Endothelial cell of hepatic sinusoid (primary cell): ENCODE measurements around the gene DCTD.

ENCODE experiments used
- in situ Hi-C: cut with HindIII; loops from 2 replicates; pipeline ENCODE4 v1.10.0; 2017; ENCODE audit warnings: low sequenced_read_pairs

DCTD gene

DNA sequence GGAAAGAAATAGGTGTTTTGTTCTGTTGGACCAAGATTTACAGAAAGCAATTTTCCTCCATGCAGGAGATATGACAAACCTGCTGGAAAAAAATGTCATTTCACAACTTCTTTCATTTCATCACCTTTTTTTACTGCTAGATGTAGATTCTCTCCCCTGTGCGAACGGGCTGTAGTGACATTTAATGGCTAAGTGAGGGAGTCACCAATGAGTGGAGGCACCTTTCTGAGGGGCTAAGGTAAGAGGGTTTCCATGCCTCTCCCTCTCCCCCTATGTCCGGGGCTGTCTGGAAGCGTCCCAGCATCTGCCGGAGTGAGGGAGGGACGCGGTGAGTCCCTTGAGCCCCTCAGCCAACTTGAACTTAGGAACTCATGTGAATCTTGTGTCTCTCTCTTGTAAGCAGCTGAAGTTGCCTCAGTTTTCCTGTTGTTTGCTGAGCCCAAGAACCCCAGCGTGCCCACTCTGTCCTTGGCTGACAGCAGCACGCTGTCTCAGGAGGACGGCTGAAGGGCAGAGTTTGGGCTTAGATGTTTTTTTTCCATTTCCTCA lies 42.3 kb downstream of the DCTD start:
- in situ Hi-C loops = no loop called here

DNA sequence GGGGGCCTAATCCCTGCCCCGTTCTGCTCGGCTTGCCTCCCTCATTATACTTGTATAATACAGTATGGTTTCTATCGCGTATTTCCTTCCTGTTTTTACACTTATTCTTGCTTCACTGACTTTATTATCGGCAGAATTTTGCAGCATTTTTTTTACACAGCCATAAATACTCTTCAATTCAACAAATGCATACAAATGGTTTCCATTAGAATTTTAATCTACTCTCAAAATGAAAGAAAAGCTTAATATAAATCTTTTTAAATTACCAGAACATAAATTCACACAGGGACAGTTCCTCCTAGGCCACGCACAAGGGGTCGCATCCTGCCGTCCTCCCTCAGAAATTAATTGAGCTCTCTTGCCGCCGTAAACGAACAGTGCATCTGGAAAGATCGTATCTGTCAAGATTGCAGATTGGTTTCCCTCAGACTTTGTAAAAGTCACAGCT lies 42.9 kb downstream of the DCTD start:
- in situ Hi-C loops = no loop called here

- in situ Hi-C loops = no loop called here
These were observed 43.5 kb downstream of the DCTD start for GRCh38 chr4:182873726-182874125.

DNA sequence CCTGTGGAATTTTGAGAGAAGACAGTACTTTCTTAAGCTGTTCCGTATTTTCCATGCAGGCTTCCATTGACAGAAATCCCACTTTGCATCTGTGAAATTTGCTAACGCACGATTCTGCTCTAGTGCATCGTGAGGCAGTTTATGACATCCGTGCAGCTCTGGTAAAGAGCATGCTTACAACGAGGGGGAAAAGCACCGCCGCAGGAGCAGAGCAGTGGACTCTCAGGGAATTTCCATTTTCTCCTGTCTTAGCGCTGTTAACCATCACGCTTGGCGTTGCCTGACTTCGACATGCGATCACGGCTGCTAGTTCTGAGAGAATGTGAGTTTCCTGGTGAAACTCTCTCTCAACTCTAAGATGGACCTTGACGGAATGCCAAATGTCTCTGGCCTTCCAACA lies 43.9 kb downstream of the DCTD start:
- in situ Hi-C loops = no loop called here

GRCh38 chr4:182872886-182873285 lies 44.3 kb downstream of the DCTD start:
- in situ Hi-C loops = no loop called here

DNA sequence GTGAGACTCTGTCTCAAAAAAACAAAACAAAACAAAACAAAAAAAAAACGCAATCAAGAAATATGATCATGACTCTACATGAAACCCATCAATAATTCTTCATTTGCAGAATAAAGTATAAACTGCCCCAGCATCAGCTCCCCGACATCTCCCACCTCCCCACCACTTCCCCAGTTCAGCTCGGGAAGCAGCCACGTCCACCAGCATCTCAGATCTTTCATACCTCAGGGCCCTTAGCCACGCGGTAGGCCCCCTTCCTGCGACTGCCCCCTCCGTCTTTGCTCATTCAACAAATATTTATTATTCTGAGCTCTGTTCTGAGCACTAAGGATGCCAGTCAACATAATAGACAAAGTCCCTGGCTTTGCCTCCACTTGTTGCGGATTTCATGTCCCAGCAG lies 45.6 kb downstream of the DCTD start:
- in situ Hi-C loops = no loop called here

- in situ Hi-C loops = no loop called here
These were observed 47.5 kb downstream of the DCTD start for GRCh38 chr4:182869697-182870096.

- in situ Hi-C loops = no loop called here
These were observed 50.4 kb downstream of the DCTD start for GRCh38 chr4:182866746-182867145.

DNA sequence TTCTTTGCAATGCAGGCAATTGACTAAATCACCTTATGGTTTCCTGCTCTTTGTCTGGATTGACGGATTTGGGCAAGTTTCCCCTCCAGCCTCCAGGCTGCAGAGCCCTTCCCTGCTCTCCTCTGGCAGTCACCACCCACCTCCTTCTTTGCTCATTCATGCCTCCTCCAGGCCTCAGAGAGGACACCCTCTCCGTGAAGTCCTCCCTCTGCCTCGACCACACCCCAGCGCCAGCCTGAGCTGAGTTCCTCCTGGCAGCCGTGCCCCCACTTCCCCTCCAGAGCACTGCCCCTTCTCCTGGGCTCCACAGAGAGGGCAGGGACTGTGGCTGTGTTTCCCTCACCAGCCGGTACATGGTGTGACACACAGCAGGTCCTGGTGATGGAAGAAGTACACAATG lies 53.7 kb downstream of the DCTD start:
- in situ Hi-C loops = no loop called here

- in situ Hi-C loops = no loop called here
These were observed 54.3 kb downstream of the DCTD start for GRCh38 chr4:182862921-182863320.

- in situ Hi-C loops = no loop called here
These were observed 54.9 kb downstream of the DCTD start for GRCh38 chr4:182862141-182862875.

GRCh38 chr4:182861346-182861745 lies 55.8 kb downstream of the DCTD start:
- in situ Hi-C loops = no loop called here

- in situ Hi-C loops = no loop called here
These were observed 57.5 kb downstream of the DCTD start for GRCh38 chr4:182859730-182860129.

- in situ Hi-C loops = no loop called here
These were observed 58.5 kb downstream of the DCTD start for GRCh38 chr4:182858711-182859110.

- in situ Hi-C loops = no loop called here
These were observed 60.3 kb downstream of the DCTD start for GRCh38 chr4:182856862-182857261.

- in situ Hi-C loops = no loop called here
These were observed 61.3 kb downstream of the DCTD start for GRCh38 chr4:182855877-182856276.

- in situ Hi-C loops = no loop called here
These were observed 61.9 kb downstream of the DCTD start for GRCh38 chr4:182855312-182855711.

DNA sequence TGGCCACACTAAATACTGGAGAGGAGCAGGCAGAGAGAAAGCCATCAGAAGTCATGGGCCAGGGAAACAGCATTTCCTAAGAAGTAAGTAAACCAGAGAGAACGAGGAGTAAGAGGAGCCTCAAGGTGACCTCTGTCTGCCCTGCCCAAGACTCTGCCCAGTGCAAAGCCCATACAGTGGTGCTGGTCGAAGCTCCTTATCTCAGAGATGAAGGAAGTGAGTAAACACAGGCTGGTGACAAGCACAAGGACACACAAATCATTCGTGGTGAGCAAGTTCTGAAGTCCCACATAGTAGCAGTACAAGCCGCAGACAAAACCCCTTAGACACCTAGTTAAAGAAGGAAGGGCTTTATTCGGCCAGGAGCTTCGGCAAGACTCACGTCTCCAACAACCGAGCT lies 62.7 kb downstream of the DCTD start:
- in situ Hi-C loops = no loop called here

DNA sequence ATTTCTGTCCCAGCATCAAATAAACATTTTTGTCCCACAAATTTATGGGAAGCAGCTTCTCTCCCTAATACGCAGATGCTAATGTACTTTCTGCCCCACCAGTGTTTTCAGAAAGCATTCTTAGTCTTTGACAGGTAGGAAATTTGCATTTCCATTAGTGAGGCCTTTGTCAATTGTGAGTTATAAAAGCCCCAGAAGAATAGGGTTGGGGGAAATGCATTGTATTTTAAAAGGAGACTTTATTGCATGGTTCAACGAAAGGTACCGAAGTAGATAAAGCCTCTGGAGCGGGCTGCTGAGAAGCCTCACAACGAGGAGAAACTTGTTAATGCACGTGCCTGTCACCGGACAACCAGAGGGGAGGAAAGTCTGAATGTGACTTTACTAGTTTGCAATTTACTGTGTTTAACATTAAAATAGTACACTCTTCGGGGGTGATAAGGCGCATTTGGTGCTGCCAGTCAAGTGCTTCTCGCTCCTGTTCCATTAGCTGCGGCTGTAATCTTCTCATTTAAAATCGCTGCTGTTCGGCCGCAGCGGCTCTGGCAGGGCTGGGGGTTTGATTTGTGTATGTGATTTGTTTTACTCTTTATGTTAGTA lies 63.4 kb downstream of the DCTD start:
- in situ Hi-C loops = no loop called here

DNA sequence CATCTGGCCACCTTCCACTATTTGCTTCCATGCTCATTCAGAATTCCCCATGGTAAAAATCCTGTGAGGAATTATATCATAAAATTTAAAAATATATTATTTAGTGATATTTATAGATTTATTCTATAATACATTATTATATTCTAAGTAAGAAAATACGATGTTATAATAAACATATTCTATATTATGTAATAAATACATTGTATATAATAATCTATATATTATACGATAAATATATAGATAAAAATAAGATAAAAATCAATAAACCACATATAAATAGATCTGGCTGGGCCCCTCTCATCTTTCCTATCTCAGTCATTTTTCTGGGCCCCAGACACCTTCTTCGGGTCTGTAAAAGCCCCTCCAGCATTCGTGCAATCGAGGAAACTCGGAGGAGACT lies 68.5 kb downstream of the DCTD start:
- in situ Hi-C loops = no loop called here

- in situ Hi-C loops = no loop called here
These were observed 69.4 kb downstream of the DCTD start for GRCh38 chr4:182847576-182848450.
